NT2/D1 (cell line): Measurements from ENCODE around the gene ID2.

Experiments used
- SUZ12 ChIP-seq: IDR thresholded peaks from 2 replicates; pipeline ENCODE4 v1.6.1; 2011; ENCODE audit not compliant: insufficient read length, insufficient read depth; ENCODE audit errors: extremely low read depth
- YY1 ChIP-seq: IDR thresholded peaks from 2 replicates; pipeline ENCODE4 v1.6.1; 2011; ENCODE audit not compliant: insufficient read length, insufficient read depth
- ZNF274 ChIP-seq: IDR thresholded peaks from 2 replicates; pipeline ENCODE4 v1.6.1; 2011; ENCODE audit warnings: mild to moderate bottlenecking, low read depth, low read length

DNA sequence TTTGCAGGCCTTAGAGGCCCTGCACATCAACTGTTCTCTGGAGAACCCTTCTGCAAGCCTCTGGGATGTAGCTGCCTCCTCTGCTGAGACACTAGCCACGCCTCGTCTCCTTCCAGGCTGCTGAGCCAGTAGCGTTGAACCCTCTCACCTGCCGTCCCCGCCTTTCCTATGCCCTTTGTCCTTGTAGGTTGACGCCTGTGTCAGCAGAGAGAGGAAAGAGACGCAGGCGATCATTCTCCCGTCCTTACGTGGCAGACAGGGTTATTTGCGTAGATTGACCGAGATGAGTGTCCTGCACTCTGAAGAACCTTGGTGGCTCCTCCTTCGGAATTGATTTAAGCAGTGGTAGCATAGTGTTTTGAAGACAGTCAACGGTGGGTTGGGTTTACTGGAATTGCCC is 27.8 kb downstream of the ID2 start:
- TF ChIP-seq ZNF274: no peak
- TF ChIP-seq YY1: no peak
- no peak for TF ChIP-seq SUZ12
